GM18870 (cell line): ENCODE data around the gene TBC1D7.

Experiments used
- ATAC-seq: cut with Tn5 transposase; IDR thresholded peaks from one replicate; pipeline ENCODE4 v1.9.1; 2021; ENCODE audit warnings: moderate library complexity; ENCODE audit not compliant: unreplicated experiment

Gene TBC1D7

GRCh38 chr6:13296536-13296997 lies 31.8 kb downstream of the TBC1D7 start:
- ATAC-seq = no peak

- ATAC-seq = no peak
These were observed 32.8 kb downstream of the TBC1D7 start for GRCh38 chr6:13295576-13295975.

GRCh38 chr6:13294499-13295069 lies 33.8 kb downstream of the TBC1D7 start:
- no peak for ATAC-seq

GRCh38 chr6:13292774-13293173 lies 35.6 kb downstream of the TBC1D7 start:
- ATAC-seq = no peak

GRCh38 chr6:13290335-13290734 lies 38.0 kb downstream of the TBC1D7 start:
- ATAC-seq = no peak

- no peak for ATAC-seq
These were observed 38.5 kb downstream of the TBC1D7 start for GRCh38 chr6:13289789-13290318.

GRCh38 chr6:13288969-13289391 lies 39.4 kb downstream of the TBC1D7 start:
- ATAC-seq = no peak

GRCh38 chr6:13288481-13288880 lies 39.9 kb downstream of the TBC1D7 start:
- no peak for ATAC-seq

GRCh38 chr6:13287104-13287503 lies 41.2 kb downstream of the TBC1D7 start:
- ATAC-seq = no peak

GRCh38 chr6:13286181-13286580 lies 42.2 kb downstream of the TBC1D7 start:
- no peak for ATAC-seq

GRCh38 chr6:13285705-13286104 lies 42.6 kb downstream of the TBC1D7 start:
- no peak for ATAC-seq

GRCh38 chr6:13284646-13285045 lies 43.7 kb downstream of the TBC1D7 start:
- no peak for ATAC-seq

- ATAC-seq = no peak
These were observed 45.0 kb downstream of the TBC1D7 start for GRCh38 chr6:13283331-13283730.

GRCh38 chr6:13282393-13283069 lies 45.8 kb downstream of the TBC1D7 start:
- ATAC-seq = no peak

GRCh38 chr6:13281686-13282085 lies 46.7 kb downstream of the TBC1D7 start:
- no peak for ATAC-seq

- no peak for ATAC-seq
These were observed 48.1 kb downstream of the TBC1D7 start for GRCh38 chr6:13280254-13280653.

- ATAC-seq = no peak
These were observed 49.3 kb downstream of the TBC1D7 start for GRCh38 chr6:13278991-13279390.

GRCh38 chr6:13278164-13278563 lies 50.2 kb downstream of the TBC1D7 start:
- no peak for ATAC-seq

GRCh38 chr6:13277231-13277630 lies 51.1 kb downstream of the TBC1D7 start:
- ATAC-seq = no peak

GRCh38 chr6:13275435-13275989 lies 52.8 kb downstream of the TBC1D7 start:
- no peak for ATAC-seq

GRCh38 chr6:13274707-13275434 lies 53.5 kb downstream of the TBC1D7 start:
- no peak for ATAC-seq
